HG02938 (cell line): Measurements from ENCODE around the gene KRTAP4-4.
"Not testable (repeated sequence)": the region's sequence is repeated elsewhere in the genome, so short reads cannot be mapped to it uniquely, and the experiment has no call there.

Experiments
- ATAC-seq: cut with Tn5 transposase; IDR thresholded peaks from one replicate; pipeline ENCODE4 v1.9.1; 2021; ENCODE audit warnings: mild to moderate bottlenecking, moderate library complexity; ENCODE audit not compliant: unreplicated experiment

KRTAP4-4 gene

GRCh38 chr17:41160648-41161047, at the start of gene KRTAP4-4:
Gene KRTAP4-4 (minus strand): TSS chr17:41160748. CDS start chr17:41160691, 57 bp downstream.
- ATAC-seq: no peak

GRCh38 chr17:41199421-41200078, 39.0 kb upstream of the KRTAP4-4 start:
- no peak for ATAC-seq

GRCh38 chr17:41196068-41196467, 35.5 kb upstream of the KRTAP4-4 start:
- no peak for ATAC-seq

DNA sequence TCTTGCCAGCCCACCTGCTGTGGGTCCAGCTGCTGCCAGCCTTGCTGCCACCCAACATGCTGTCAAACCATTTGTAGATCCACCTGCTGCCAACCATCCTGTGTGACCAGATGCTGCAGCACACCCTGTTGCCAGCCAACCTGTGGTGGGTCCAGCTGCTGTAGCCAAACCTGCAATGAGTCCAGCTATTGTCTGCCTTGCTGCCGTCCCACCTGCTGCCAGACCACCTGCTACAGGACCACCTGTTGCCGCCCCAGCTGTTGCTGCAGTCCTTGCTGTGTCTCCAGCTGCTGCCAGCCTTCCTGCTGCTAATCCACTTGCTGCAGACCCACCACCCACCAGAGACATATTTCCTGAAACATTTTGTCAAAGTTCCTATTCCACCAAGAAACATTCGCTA, 29.8 kb upstream of the KRTAP4-4 start:
- no peak for ATAC-seq

- ATAC-seq: not testable (repeated sequence)
These were observed 29.3 kb upstream of the KRTAP4-4 start, which contains the start of gene KRTAP9-1 for GRCh38 chr17:41189837-41190318. Gene KRTAP9-1 (plus strand): TSS chr17:41189887. CDS start chr17:41189887, 0 bp downstream.

DNA sequence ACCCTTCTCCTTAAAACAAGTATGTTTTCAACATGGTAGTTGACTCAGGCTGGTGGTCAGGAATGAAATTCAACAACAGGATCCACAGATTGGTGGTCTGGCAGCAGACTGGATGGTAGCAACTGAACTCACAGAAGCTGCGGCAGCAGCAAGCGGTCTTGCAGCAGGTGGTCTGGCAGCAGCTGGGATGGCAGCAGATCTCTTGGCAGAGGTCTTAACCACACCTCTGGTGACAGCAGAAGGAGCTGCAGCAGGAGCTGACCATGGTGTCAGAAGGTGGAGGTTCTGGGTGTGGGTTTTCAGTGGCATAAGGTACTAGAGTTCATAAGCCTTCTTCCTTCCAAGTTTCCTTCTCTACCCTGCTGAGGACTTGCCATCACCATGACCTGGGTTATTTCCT, 26.3 kb upstream of the KRTAP4-4 start:
- no peak for ATAC-seq

DNA sequence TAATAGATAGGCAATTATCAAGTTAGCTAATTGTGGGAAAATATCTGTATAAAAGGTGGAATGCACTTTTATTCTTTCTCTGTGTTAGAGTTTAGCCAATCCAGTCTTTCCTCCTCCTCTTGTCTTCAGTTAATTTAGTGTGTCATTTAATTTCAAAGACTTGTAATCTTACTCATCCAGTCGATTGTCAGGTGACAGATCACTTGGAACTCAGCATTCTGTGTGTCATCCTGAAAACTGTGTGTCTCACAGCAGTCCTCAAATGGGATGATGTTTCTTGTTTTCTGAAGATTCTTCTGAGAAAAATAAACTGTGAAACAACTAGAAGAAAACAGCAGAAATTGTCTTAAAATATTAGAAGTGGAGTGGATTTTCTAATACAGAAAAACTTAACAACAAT, 24.5 kb upstream of the KRTAP4-4 start:
- no peak for ATAC-seq

DNA sequence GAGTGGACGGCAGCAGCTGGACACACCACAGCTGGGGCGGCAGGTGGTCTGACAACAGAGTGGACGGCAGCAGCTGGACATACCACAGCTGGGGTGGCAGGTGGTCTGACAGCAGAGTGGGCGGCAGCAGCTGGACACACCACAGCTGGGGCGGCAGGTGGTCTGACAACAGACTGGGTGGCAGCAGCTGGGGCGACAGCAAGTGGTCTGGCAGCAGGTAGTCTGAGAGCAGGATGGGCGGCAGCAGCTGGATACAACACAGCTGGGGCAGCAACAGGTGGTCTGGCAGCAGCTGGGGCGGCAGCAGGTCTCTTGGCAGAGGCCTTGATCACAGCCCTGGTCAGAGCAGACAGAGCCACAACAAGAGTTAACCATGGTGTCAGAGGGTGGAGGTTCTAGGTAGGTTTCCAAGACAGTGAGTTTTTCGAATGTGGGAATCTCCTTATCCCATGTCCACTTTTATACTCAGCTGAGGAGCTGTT, 24.0 kb upstream of the KRTAP4-4 start, which contains the start of gene KRTAP4-1:
Gene KRTAP4-1 (minus strand): TSS at position 432 of the 482 bp plus-strand sequence. CDS start 57 bp downstream, at position 375.
- ATAC-seq: no peak

DNA sequence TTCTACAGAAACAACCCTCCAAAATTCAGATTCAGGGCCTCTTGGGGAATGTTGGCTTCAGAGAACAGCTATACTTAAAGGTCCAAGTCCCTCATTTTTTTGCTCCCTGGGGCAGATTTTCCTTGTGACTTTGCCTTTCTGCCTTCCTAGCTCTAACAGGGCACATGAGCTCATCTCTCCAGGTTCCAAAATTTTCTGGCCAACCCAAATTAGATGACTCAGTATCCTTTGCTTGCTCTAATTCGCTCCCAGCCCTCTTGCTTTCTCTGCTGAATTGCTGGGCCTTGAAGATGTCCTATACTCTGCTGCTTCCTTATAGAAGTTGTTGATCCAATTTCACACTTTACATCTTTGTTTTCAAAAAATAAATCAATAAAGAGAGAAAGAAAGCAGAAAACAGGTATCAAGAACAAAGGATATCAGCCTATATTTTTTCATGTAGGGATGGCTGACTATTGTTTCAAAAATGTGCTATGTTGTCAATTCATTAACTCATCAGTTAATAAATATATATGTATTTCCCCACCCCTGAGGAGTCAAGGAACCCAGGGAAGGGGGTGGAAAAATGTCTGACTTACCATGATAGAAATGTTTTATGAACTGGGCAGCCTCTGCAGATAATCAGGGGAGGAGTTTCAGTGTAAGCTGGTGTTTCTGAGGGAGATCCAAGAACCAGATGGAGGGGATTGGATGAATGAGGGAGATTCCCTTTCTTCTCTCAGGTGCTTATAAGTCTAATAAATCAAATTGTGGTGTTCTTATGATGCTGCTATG, 18.5 kb upstream of the KRTAP4-4 start:
- no peak for ATAC-seq

- no peak for ATAC-seq
These were observed 17.8 kb upstream of the KRTAP4-4 start for GRCh38 chr17:41178341-41178740.

GRCh38 chr17:41177727-41178271, 17.3 kb upstream of the KRTAP4-4 start, which contains the start of gene KRTAP4-2:
Gene KRTAP4-2 (minus strand): TSS chr17:41178221. CDS start chr17:41178164, 57 bp downstream.
- ATAC-seq: no peak

GRCh38 chr17:41176744-41177387, 16.3 kb upstream of the KRTAP4-4 start:
- ATAC-seq: no peak

DNA sequence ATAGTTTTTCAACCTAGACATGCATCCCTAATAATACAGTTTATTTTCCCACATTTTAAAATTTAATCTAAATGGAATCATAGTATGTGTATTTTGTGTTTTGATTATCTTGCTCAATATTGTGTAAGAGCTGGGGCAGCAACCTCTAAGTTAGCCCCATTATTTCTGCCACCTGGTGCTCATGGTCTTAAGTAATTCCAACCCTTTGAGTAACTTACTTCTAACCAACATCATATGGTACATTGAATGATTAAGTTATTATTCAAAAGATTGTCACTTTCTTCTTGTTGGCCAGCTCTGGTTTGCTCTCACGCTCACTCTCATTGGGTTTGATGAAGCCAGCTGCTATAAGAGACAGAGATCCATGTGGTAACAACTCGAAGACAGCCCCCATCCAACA, 11.3 kb upstream of the KRTAP4-4 start:
- no peak for ATAC-seq

DNA sequence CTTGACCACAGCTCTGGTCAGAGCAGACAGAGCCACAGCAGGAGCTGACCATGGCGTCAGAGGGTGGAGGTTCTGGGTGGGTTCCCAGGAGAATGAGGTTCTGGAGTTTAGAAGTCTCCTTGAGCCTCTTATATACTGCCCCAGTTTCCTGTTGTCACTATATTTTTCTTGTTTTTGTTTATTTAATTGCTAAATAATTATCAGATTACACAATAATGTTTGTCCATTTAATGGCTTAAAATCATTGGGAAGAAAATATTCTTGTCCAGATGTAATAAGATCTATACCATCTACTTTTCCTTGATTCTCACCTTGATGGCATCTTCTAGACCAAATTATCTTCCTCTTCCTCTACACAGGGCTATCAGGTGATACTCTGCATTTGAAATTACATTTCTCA, 7.6 kb upstream of the KRTAP4-4 start, which contains the start of gene KRTAP4-3:
Gene KRTAP4-3 (minus strand): TSS at position 101 of the 400 bp plus-strand sequence. CDS start 49 bp downstream, at position 52.
- ATAC-seq: no peak

DNA sequence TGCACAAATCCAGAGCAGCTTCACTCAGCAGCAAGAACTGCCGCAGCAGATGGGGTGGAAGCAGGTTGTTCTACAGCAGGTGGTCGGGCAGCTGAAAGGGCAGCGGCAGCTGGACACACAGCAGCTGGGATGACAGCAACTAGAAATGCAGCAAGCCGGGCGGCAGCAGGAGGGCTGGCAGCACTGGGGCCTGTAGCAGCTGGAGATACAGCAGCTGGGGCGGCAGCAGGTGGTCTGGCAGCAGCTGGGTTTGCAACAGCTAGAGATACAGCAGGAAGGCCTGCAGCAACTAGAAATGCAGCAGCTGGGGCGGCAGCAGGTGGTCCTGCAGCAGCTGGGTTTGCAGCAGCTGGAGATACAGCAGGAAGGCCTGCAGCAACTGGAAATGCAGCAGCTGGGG, 7.0 kb upstream of the KRTAP4-4 start:
- ATAC-seq: no peak

DNA sequence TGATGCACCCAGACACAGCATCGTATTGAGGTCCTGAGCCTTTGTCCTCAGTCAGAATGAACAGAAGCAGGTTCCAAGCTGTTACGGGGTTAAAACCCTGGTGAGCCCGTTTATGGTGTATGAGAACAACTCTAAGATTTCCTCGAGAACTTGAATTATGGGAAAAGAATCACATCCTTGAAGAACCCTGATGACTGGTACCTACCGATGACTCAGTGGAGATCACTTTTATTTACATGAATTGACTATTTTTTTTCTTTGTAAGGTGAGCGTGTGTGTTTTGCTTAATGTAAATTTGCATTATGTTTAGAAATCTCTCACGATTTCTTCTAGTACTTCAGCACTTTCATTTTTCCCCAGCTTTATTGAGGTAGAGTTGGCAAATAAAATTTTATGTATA, 3.3 kb upstream of the KRTAP4-4 start:
- no peak for ATAC-seq

DNA sequence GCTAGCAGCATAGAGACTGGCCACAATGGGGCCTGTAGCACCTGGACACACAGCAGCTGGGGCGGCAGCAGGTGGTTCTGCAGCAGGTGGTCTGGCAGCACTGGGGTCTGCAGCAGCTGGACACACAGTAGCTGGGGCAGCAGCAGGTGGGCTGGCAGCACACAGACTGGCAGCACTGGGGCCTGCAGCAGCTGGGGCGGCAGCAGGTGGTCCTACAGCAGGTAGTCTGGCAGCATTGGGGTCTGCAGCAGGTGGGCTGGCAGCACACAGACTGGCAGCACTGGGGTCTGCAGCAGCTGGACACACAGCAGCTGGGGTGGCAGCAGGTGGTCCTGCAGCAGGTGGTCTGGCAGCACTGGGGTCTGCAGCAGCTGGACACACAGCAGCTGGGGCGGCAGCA, 358 bp downstream of the KRTAP4-4 start:
- ATAC-seq: not testable (repeated sequence)

DNA sequence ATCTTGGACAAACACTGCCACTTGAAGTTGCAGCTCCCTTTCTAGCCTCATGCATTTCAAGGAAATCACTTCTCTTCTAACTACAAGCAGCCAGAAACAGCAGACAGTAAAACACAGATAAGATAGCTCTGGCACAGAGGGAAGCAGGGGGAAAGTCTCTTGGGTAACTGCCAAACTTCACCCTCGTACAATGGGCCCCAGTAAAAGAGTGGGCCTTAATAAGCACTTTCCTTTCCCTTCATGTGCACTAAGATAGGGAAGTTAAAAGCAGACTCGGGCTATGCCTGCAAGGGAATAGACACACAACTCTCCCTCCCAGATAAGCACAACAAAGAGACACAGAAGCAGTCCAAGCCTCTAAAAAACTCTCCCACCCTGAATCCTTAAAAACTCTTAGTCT, 6.7 kb downstream of the KRTAP4-4 start:
- no peak for ATAC-seq

DNA sequence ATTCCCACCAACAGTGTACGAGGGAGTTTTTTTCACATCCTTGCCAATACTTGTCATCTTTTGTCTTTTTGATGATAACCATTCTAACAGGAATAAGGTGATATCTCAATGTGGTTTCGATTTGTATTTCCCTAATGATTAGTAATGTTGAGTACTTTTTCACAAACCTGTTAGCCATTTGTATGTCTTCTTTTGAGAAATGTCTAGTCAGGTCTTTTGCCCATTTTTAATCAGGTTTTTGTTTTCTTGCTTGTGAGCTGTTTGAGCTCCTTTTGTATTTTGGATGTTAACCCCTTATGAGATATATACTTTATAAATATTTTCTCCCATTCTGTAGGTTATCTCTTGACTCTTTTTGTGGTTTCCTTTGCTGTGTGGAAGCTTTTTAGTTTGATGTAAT, 9.0 kb downstream of the KRTAP4-4 start:
- no peak for ATAC-seq

GRCh38 chr17:41150026-41150425, 10.5 kb downstream of the KRTAP4-4 start:
- ATAC-seq: no peak

GRCh38 chr17:41149652-41149985, 10.9 kb downstream of the KRTAP4-4 start, which contains the start of gene KRTAP4-5:
Gene KRTAP4-5 (minus strand): TSS chr17:41149825. CDS start chr17:41149767, 58 bp downstream.
- no peak for ATAC-seq
